GM06990 (cell line): ENCODE data around the gene FRMD7.
"Not testable (repeated sequence)": the region's sequence is repeated elsewhere in the genome, so short reads cannot be mapped to it uniquely, and the experiment has no call there.

ENCODE experiments used
- DNase-seq: peaks from one replicate; pipeline ENCODE4 v3.0.0-alpha.2; 2011; ENCODE audit not compliant: insufficient read length; ENCODE audit errors: extremely low read depth
- H3K27me3 ChIP-seq: replicated peaks from 2 replicates; pipeline ENCODE4 v1.6.0; 2011; ENCODE audit warnings: low read length; ENCODE audit not compliant: control insufficient read depth, insufficient read depth
- H3K36me3 ChIP-seq: 2 replicates; pipeline ENCODE4 v1.5.1; 2011; ENCODE audit warnings: low read length; ENCODE audit not compliant: control insufficient read depth, insufficient read depth
- H3K4me3 ChIP-seq: replicated peaks from 2 replicates; pipeline ENCODE4 v1.5.1; 2011; ENCODE audit warnings: low read depth, mild to moderate bottlenecking, control low read depth, low read length
- CTCF ChIP-seq: IDR thresholded peaks from 2 replicates; pipeline ENCODE4 v1.5.1; 2011; ENCODE audit warnings: low read length, control low read depth, mild to moderate bottlenecking, inconsistent platforms; ENCODE audit not compliant: insufficient read depth, poor library complexity, severe bottlenecking

The FRMD7 gene

GRCh38 chrX:132063334-132063733 lies 64.5 kb downstream of the FRMD7 start:
- no peaks in the 10 kb centered on the region for H3K36me3 ChIP-seq
- no peak for DNase-seq
- no peak for TF ChIP-seq CTCF
- no peaks in the 10 kb centered on the region for H3K27me3 ChIP-seq
- no peak overlapping the region for H3K4me3 ChIP-seq

- no peak for DNase-seq
These were observed 67.8 kb downstream of the FRMD7 start for GRCh38 chrX:132059973-132060540.

GRCh38 chrX:132058975-132059374 lies 68.8 kb downstream of the FRMD7 start:
- no peaks in the 10 kb centered on the region for H3K27me3 ChIP-seq
- no peak for DNase-seq
- no peaks in the 10 kb centered on the region; the same call in 1 of the 2 replicates for H3K36me3 ChIP-seq
- no peak overlapping the region for H3K4me3 ChIP-seq
- TF ChIP-seq CTCF, result no peak

More at GRCh38 chrX:132059973-132060540, 67.8 kb downstream of the FRMD7 start:
- TF ChIP-seq CTCF, result no peak
- H3K27me3 ChIP-seq, result no peaks in the 10 kb centered on the region
- H3K4me3 ChIP-seq, result no peak overlapping the region
- no peaks in the 10 kb centered on the region; the same call in 1 of the 2 replicates for H3K36me3 ChIP-seq

GRCh38 chrX:132058050-132058449 lies 69.8 kb downstream of the FRMD7 start:
- no peaks in the 10 kb centered on the region; the same call in 1 of the 2 replicates for H3K36me3 ChIP-seq
- no peak overlapping the region for H3K4me3 ChIP-seq
- no peak for TF ChIP-seq CTCF
- DNase-seq, result no peak
- no peaks in the 10 kb centered on the region for H3K27me3 ChIP-seq

GRCh38 chrX:132051778-132052177 lies 76.0 kb downstream of the FRMD7 start:
- not testable (repeated sequence) for H3K36me3 ChIP-seq, H3K27me3 ChIP-seq, H3K4me3 ChIP-seq, DNase-seq

- Histone ChIP-seq H3K27me3 (no peaks in the 10 kb centered on the region), H3K4me3 (no peak overlapping the region), H3K36me3 (no peaks in the 10 kb centered on the region)
- DNase-seq, result no peak
- no peak for TF ChIP-seq CTCF
These were observed 81.3 kb downstream of the FRMD7 start for GRCh38 chrX:132046533-132046932.
